Activated CD4-positive, CD25-positive, alpha-beta regulatory T cell treated with anti-CD3 and anti-CD28 coated beads, Interleukin-2, amount 50 U/mL, for 24 hours (primary cell): Measurements from ENCODE around the gene ADM5.

Source experiments
- ATAC-seq, 2 donors: fragments of 150-1000 bp; cut with Tn5 transposase; one replicate each; pipeline ENCODE4 v1.10.0; 2021; ENCODE audit warnings: mild to moderate bottlenecking in 1 of 2, moderate library complexity in 1 of 2

Gene ADM5

DNA sequence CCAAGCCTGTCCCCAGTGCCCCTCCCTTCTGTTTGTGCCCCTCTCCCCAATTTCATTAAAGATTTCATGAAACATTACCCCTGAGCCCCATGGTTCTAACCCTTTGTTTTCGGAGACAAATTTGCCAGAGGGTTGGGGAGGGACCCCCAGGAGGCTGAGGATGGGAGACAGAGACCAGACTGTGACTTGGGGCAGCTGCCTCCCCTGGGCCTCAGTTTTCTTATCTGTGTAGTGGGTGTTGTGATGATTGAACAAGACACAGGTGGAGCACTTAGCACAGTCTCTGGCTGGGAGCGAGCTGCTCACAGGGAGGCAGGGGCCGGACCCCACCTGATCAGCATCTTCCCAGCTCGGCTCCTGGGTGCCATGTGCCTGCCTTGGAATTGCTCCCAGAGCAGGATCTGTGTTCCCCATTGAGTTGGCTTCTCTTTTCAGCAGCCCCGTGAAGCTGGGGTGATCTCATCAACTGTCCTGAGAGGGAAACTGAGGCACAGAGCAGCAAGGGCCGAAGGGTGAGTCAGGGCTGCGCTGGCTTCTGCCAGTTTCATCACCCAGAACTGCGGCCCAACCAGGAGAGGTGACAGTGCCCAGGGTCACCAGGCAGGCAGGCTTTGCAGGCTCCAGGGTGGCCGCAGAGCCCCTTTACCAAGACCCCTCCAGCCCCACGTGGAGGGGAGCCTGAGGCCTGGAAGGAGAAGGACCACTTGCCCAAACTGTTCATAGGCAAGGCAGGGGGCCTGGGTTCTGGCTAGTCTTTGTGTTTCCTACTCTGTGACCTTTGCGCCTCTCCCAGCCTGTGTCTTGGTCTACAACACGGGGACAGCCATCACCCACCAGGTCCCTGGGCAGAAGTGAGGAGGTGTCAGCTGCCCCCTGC lies 30.6 kb upstream of the ADM5 start:
- no peak for ATAC-seq

DNA sequence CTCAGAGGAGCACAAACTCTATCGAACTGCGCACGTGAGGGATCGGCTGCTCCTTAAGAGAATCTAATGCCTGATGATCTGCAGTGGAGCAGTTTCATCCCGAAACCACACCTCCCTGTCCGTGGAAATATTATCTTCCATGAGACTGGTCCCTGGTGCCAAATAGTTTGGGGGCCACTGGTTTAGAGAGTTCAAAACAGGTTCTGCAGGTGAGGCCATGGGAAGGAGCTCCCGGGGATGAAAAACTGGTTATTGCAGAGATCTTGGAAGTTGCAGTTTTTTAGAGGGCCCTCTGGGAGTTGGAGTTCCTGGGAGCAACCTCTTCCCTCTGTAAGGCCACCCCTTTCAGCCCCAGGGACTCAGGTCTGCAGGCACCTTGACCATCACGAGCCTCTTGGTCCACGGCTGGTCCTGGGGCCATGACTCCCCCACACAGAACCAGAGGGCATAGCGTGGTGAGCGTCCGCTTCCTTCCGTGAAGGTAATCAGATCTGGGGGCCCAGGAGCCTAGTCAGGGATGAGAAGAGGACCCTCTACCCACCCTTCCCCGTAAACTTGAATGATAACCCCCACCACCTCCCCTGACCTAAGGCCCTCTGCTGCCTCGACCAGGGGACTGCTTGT lies 28.9 kb upstream of the ADM5 start:
- no peak for ATAC-seq

DNA sequence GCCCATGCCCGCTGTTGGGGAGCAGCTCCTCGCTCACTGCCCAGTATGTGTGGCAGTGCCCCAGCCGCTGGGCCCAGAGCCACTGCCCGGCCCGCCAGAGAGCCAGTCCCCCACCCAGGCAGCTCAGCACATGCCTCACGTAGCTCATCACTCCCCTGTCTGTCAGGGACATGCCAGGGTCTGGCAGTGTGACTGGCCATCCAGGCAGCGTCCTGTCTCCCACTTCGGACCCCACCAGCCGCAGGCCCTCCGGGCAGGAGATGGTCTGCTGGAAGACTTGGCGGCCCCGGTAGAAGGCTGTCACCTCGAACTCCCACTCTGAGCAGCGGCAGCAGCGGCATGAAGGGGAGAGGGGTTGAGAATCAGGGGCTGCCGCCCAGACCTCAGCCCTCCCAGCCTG lies 27.4 kb upstream of the ADM5 start:
- ATAC-seq, result no peak

DNA sequence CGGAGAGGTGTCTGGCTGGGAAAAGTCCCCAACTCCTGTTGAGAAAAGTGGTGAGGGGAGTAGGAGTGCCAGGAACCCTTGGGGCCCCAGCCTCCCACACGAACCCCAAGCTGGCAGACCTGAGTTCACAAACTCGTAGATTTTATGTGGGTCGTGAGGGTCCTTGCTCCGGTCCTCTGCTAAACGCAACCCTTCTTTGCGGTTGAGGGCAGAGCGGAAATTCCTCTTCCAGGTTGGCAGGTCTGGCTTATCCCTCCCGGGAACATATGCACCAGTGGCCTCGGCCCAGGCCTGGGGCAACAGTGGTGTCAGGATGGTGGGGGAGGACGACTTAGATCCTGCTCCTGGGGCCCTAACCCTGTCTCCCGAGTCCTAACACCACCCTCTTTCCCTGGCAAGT lies 26.2 kb upstream of the ADM5 start:
- no peak for ATAC-seq

DNA sequence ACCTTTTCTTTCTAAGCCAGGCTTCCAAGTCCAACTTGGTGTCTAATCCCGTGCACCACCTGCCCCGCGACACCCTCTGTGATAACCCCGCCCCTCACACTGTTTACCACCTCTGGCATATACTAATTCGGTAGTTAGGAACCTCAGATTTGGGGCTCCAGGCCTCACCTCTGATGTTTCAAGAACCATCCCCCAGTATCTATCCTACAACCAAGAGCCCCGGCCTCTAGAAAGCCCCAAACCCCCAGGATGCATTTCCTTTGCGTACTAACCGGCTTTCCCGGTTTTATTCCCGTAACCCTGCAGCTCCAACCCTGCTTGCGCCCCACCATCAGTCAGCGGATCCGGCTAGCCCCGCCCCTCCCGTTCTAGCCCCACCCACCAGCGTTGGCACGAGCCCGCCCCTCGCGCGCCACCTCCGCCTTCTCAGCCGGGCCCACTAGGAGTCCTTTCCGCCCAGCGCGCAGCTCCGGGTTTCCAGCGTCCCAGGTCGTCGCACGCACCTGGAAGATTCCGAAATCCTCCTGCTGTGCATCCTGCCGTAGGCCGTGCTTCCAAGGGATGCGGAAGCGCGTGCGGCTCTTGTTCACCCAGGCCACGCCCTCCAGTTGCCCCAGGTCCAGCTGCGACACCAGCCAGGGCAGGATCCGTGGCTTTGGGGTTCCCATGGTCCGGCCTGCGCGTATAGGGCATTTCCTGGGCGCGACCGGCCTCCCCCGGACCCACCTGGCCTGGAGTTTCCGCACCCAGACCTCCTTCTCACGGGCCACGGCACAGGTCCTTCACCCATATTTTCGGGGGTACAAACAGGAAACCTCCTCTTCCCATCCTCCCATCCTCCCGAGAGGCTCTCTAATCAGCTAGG lies 25.0 kb upstream of the ADM5 start:
- peak; percentile 55 to 63 for ATAC-seq

DNA sequence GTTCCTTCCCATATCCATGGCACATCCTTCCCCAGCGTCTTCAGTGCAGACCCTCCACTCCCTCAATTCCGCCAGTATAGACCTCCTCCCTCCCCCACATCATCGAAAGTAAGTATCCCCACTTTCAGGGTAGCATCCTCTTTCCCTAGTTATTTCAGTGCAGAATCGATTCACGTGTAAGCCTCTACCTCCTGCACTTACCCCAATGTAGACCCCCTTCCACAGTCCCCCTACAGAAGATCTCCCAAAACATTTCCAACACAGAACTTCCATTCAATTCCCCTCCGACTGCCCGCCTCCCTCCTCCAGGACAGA lies 24.4 kb upstream of the ADM5 start:
- ATAC-seq, result no peak

DNA sequence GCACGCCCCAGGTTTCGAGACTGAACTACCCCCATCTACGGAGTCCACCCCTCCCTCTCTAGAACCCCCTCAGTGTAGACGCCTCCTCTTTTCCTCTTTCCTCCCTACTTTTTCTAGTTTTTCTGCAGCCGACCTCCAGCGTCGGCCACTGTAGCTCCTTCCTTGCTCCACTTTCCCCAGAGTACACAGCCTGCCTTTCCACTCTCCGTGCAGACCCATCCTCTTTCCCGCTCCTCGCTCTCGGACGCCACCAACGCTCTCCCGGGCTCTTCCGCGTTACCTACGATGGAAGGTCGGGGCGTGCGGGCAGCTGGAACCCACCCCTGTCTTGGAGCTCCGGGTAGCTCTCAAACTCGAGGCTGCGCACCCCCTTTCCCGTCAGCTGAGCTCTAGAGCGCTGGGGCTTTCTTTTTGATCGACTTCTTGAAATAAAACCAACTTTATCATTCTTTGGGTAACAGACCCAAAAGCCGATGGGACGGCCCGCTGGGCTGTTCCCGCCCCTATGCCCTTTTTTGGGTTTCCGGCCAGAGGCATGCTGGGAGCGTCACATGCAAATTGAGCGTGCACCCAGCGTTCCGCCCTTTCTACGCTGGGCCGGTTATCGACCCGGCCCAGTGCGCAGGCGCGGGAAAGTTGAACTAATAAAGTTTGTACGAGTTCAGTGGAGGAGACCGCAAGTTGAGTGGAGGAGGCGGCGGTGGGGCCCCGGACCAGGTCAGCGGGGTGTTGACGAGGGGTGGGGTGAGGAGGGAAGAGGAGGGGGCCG lies 23.9 kb upstream of the ADM5 start, which contains the start of the genes BCL2L12 and IRF3:
BCL2L12 (plus strand) TSS at position 583 of the 769 bp plus-strand sequence. CDS start 760 bp downstream, outside the sequence.
IRF3 (minus strand) TSS at position 507 of the 769 bp plus-strand sequence. CDS start 1,019 bp downstream, outside the sequence.
- peak; percentile 87 to 90 for ATAC-seq

DNA sequence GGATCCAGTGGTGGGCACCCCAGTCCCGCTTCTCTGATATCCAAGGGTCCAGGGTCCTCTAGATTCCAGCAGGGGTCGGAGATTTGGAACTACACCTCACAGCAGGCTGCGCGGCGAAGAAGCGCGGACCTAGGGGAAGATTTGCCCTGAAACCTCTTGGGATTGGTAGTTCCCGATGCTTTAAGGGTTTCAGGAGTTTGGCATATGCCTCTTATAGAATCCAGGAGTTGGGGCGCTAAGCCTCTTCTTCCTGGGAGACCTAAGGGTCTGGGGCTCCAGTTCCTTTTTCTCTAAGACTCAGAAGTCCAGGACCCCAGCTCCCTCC lies 23.3 kb upstream of the ADM5 start:
- no peak for ATAC-seq

DNA sequence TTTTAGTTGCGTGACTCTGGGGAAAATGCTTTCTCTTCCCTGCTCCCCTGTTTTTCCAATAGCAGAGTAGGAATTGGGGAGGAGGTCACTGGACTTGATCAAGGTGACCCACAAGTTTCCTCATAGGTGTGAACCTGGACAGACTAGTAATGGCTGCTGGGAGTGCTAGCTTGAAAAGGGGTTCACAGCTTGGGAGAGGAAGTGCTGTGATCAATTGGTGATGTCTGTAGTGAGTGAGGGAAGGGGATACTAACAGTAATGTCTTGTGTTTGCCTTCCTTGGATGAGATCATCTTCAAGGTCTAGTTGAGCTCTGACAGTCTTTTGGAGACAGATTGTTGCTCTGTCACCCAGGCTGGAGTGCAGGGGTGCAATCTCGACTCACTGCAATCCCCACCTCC lies 21.9 kb upstream of the ADM5 start:
- ATAC-seq, result no peak

DNA sequence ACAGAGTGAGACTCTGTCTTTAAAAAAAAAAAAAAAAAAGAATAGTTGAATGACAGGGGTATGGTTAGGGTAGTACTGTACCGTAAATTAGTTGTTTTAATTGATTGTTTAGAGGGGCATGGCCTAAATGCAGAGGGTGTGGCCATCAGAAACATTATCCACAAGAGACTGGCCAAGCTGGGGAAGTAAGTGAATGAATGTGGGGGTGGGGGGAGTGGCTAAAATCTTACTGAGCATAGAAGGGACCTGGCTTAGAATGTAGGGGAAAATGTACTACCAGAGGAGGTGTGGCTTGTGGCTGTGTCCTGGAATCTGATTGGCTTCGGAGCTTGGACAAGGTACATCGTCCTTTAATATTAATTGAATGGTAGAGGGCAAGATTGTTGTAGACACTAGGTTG lies 19.9 kb upstream of the ADM5 start:
- no peak for ATAC-seq

DNA sequence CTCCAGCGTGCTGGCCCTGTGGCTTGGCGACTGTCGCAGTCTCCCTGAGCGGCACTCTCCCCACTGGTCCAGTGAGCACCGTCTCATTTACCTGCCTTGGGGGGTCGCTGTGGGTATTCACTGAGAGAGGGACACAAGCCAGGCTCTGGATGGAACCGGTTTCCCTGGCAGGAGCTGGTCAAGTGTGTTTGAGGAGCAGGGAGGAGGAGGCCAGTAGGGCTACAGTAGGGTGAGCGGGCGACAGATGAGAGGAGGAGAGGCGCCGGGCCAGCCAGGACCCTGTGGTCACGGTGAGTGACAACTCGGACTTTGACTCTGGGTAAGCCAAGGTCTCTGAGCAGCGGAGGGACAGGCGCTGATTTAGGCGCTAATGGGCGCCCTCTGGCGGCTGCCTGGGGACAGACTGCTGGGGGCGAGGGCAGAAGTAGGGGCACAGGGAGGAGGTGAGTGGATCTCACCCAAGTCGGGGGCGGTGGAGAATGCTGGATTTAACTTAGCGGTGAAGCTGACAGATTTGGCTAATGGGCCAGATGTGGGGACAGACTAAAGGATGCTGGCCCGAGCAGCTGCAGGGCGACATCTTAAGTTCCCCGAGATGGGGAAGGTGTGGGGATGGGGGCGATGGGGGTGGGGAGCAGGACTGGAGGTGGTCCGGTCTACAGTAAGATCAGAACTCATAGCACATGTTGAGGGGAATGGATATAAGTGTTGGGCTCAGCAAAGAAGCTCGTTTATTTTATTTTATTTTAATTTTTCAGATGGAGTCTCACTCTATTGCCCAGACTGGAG lies 17.1 kb upstream of the ADM5 start:
- no peak for ATAC-seq

DNA sequence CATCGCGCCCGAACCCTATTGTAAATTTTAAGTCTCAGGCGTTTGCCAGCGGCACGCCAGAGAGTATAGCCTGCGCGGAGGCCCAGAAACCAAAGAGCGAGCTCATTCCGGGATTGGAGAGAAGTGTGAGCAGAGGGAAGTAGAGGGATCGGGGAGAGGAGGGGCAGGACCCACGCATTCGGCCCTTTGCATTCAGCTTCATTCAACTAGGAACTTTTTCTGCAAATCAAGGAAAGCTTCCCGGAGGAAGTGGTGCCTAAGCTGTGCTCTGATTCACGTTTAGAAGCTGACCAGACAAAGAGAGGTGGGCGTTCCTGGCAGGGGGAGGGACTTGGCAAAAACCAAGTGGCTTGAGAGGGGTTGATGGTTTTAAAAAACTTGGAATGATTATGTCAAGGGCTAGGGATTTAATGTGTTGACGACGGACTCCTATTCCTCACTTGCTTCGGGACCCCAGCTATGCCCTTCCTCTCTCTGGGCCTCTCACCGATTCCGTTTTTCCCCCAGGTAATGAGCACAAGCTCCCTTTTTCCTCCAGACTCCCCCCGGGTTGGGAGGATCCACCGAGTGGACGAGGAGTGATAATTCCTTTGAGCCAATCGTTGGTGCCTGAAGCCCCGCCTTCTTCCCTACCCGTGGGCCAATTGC lies 13.1 kb upstream of the ADM5 start:
- ATAC-seq, result no peak

DNA sequence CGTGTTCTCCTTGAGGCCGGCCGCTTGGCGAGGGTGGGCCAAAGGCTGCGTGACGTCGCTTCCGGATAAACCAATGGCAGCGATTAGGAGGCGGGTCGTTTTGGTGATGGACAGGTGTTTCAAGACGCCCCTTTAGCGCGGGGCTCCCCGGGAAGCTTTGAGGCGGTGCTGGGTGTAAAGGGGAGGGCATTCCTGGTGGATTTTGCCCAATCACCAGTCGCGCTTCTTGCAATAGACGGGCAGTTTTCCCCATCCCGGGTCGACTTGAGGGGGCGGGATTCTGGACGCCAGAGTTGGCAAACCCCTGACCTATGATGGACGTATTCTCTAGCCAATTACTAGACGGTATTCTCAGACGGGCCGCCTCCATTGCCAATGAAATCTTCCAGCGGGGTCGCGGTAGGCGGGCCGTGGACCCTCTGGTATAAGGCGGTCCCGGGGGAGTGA lies 12.6 kb upstream of the ADM5 start:
- ATAC-seq, result peak; percentile 77 to 78

DNA sequence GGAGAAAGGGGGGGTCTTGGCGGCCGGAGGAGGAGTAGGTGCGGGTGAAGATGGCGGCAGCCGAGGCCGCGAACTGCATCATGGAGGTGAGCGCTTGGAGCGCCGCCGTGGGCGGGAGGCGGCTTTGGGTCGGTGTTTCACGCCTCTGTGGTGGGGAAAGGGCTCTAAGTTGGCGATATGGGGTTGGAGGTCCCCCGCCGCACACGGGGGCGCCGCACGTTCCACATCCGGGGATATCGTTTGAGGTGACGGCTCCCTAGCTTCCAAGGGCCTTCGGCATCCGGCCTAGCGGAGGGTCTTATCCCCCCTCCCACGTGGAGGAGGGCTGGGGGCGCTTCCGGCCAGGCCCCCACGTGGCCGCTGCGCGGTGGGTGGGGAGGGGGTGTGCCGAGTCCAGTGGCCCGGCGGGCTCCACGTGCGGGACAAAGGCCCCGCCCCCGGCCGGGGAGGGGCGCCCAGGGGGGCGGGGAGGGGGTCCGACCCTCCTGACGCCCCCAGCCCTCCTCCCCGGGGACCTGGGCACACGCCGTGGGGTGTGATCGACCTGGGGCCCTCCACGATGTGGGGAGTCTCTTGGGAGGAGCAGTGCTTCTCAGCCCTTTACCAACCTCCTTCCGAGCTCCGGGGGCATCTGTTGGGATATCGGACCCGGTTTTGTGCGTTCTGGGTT lies 12.0 kb upstream of the ADM5 start, which contains the start of gene PRMT1:
PRMT1 (plus strand) TSS at position 41 of the 670 bp plus-strand sequence; CDS start at position 51, 10 bp downstream.
- ATAC-seq, result peak in 1 of 2 donors; percentile 2

DNA sequence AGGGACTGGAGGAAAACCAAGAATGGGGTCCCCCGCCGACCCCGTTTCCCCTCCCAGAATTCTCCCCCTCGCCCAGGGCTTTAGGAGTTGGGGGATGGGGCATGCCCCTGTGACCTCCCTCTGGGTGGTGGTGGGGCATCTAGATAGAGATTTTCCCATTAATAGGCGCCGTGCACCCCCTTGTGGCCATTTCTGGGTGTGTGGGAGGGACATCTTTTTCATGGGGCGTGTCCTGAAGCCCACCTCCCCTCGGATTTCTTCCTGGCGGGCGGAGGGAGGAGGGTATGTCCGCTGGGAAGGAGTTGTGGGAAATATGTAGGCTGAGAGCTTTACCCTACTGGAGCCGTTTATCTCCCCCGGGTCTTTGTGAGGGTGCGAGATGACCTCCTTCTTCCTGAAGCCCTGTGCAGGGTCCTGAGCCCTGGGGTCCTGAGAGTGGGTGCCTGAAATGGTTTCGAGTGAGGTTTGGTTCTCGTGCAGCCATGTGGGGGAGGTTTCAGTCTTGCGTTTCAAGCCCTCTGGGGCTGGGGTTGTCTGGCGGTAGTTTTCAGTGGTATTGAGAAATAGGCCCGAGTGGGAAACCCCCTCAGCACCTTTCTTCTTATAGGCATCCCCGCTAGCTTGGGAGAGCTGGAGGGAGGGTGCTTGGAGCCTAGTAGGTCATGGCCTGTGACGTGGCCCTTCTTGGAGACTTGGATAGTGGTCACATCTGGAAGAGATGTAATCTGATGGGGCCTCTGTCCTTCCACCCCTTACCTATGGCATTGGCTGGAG lies 11.3 kb upstream of the ADM5 start:
- ATAC-seq, result peak; percentile 15 to 27

DNA sequence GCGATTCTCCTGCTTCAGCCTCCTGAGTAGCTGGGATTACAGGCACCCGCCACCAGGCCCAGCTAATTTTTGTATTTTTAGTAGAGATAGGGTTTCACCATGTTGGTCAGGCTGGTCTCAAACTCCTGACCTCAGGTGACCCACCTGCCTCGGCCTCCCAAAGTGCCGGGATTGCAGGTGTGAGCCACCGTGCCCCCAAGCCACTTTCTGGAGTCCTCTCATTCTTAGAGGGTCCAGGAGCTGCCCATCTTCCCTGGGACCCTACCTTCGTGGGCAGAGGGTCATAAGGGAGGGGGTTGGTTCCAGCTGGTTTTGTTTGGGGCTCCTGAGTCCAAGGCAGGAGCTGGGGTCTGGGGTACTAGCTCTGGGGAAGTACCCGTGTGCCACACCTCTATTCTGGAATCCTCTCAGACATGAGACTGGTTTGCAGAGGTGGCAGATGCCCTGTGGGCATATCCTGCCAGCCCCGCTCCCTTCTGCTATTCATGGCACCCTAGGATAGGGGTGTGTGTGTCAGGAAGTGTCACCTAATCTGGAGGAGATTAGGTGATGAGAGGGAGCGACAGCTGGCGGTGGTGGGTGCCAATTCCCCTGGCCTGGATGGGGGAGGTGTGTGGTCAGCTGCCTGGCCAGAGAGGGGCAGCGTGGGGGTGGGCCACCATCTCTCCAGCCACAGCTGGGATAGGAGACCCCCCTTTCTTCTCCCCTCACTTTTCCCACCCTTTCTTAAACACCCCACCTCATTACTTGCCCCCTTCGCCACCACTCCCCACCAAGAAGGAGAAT lies 10.2 kb upstream of the ADM5 start:
- no peak for ATAC-seq

DNA sequence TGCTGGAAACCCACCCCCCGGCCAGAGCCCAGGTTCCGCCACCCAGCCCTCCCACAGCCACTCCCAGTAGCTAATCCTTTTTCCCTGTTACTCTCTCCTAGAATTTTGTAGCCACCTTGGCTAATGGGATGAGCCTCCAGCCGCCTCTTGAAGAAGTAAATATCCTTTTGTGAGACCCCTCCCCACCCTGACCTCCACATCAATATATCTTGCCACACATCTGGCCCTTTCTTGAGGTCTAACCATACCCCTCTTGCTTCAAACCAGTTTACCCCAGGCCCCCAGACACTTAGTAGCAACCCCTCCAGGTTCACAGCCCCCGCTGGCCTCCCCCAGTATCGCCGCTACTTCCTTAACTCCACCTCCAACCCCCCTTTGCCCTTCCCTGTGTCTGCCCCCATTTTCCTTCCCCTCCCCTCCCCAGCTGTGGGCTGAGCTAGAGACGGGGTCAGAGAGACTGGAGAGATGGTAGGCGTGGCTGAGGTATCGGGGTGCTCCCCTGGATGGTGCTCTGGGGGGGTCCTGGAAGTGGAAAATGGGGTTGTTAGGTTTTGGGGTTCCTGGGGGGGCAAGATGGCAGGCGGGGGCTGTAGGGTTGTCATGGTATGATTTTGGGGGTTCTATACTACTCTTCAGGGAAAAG lies 9.5 kb upstream of the ADM5 start:
- ATAC-seq, result no peak
